Hematopoietic multipotent progenitor cell treated with erythropoietin and hydrocortisone succinate and interleukin-3 and kit ligand, for 6 days (in vitro differentiated cells): ENCODE measurements around the gene TRPC4AP.
"Not testable (repeated sequence)": the region's sequence is repeated elsewhere in the genome, so short reads cannot be mapped to it uniquely, and the experiment has no call there.

ENCODE experiments used
- DNase-seq: peaks from one replicate; pipeline ENCODE4 v3.0.0-alpha.2; 2015

TRPC4AP gene

GRCh38 chr20:35055445-35056276 lies 36.9 kb downstream of the TRPC4AP start:
- DNase-seq: peak; percentile 26

DNA sequence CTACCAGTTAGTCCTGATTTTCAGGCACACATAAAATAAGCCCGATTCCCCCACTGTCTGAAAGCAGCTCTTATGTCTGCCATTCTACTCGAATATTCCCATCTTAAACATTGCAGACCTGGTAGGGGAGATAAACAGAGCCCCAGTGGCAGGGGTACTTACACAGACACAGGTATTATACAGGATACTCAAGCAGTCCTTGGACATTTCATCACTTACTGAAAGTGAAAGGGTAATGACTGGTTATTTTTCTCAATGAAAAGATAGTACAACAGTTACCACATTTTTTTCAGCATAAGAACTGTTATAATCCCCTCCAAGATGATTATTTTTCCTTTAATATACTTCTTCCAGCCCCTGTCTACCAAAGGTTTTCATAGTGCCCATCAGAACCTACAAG lies 37.8 kb downstream of the TRPC4AP start:
- no peak for DNase-seq

DNA sequence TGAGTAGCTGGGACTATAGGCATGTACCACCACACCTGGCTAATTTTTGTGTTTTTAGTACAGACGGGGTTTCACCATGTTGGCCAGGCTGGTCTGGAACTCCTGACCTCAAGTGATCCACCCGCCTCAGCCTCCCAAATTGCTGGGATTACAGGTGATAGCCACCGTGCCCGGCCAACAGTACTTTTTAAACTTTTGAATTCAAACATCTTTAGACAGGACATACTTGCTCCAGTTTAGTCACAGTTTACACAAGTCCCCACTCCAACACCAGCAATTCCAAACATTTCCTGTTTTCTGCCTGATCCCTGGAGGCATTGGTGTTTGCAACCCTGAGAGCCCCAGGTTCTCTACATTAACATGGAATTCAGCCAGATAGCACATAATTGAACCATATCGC lies 40.0 kb downstream of the TRPC4AP start:
- not testable (repeated sequence) for DNase-seq

- no peak for DNase-seq
Observed at GRCh38 chr20:35049776-35050352, 42.7 kb downstream of the TRPC4AP start.

- no peak for DNase-seq
Observed at GRCh38 chr20:35048739-35049138, 43.9 kb downstream of the TRPC4AP start.

DNA sequence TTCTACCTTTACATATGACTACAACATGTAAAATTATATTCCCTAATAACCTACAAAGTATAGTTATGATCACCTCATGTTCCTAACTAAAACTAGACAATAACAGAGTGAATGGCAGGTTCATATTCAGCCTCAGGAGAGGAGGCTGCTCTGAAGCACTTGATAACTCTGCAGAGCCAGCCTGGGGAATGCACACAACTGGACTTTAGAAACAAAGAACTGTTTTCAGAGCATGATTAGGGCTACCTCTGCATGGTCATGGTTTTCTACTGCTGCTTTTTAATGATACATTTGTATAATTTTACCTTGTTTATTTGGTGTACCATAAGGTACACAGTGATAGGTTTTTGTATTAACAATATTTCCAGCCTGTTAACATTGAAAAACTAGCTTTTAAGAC lies 50.3 kb downstream of the TRPC4AP start:
- no peak for DNase-seq

GRCh38 chr20:35040646-35041045 lies 52.0 kb downstream of the TRPC4AP start:
- DNase-seq: no peak

DNA sequence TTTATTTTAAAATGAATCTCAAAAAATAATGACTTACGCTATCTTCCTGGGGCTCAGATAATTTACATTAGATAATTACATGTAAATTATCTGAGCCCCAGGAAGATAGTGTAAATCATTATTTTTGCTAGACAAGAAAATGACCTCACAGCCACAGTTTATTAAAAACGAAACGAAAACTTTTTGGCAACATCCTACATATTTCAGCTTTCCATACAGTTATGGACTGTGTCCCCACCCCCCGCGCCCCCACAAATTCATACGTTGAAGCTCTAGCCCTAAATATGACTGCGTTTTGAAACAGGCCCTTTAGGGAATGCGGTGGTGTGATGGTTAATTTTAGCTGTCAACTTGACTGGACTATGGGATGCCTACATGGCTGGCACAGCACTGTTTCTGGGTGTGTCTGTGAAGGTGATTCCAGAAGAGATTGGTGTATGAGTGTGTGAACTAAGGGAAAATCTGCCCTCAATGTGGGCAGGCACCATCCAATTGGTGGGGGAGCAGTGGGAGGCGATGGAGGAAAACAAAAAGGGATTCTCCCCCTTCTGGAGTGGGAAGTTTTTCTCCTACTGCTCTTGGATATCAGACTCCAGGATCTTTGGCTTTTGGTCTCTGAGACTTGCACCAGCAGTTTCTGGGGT lies 52.6 kb downstream of the TRPC4AP start:
- no peak for DNase-seq

GRCh38 chr20:35039146-35039545 lies 53.5 kb downstream of the TRPC4AP start:
- no peak for DNase-seq

DNA sequence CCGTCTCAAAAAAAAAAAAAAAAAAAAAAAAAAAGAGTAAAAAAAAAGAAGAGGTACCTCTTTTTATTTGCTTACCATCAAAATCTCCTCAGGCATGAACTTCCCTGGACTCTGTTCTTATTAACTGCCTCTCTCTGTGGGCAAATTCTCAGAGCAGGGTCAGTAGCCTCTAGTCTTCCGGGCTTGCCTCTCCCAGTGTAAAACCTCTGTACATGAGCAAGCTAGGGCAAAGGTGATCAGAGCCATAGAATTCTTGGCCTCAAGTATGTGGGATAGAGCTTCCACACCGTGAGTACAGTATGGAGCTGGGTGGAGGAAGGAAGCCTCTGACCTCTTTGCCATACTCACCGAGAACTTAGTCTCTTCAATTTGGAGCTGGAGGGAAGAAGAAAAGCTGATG lies 58.5 kb downstream of the TRPC4AP start:
- DNase-seq: no peak

DNA sequence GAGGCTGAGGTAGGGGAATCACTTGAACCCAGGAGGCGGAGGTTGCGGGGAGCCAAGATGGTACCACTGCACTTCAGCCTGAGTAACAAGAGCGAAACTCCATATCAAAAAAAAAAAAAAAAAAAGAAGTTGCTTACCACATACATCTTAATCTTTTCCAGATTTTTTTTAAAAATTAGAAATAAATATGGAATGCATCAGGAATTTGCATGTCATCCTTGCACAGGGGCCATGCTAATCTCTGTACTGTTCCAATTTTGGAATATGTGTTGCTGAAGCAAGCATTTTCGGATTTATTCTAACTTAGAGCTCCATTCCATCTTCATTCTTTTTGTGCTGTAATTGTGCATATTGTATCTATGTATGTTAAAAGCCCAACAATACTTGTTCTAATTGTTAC lies 62.5 kb downstream of the TRPC4AP start:
- DNase-seq: no peak

GRCh38 chr20:35027301-35027700 lies 65.3 kb downstream of the TRPC4AP start:
- peak; percentile 58 for DNase-seq

DNA sequence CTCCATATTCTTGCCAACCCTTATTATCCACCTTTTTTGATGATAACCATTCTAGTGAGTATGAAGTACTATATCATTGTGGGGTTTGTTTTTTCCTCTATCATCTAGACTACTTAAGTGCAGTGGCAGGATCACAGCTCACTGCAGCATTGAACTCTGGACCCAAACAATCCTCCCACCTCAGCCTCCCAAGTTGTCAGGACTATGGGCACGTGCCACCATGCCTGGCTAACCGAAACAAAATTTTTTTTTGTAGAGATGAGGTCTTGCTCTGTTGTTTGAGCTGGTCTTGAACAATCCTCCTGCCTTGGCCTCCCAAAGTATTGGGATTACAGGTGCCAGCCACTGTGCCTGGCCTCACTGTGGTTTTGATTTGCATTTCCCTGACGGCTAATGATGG lies 67.5 kb downstream of the TRPC4AP start:
- DNase-seq: no peak

DNA sequence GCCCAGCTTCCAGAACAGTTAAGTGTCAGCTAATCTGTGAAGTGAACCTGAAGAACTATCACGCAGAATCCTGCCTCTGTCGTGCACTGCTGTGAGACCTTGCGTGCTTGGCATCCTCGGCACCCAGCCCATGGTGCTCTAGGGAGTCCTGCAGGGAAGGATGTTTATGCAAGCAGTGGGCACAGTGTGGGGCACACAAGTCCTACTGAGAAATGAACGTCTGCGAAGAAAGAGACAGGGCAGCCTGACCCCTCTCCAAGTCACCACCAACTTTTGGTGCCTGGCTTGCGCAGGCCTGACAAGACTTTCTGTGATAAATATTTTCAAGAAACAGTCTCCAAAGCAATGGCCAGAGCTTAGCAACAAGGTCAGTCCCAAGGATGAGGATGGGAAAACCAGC lies 69.0 kb downstream of the TRPC4AP start:
- DNase-seq: no peak

DNA sequence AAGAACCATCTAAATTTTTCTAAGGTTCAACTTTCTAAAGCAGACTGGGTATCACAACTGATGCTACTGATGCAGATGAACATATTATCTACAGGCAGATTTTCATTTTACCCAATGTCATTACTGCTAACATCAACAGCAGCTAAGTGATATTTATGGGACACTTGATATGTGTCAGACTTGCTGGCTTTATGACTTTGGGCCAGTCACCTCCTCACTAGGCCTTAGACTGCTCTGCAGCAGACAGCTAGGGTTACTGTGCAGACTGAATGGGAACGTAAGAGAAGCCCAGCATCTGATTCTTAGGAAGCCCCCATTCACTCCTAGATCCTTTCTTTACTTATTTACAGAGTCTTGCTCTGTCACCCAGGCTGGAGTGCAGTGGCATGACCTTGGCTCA lies 70.8 kb downstream of the TRPC4AP start:
- no peak for DNase-seq

DNA sequence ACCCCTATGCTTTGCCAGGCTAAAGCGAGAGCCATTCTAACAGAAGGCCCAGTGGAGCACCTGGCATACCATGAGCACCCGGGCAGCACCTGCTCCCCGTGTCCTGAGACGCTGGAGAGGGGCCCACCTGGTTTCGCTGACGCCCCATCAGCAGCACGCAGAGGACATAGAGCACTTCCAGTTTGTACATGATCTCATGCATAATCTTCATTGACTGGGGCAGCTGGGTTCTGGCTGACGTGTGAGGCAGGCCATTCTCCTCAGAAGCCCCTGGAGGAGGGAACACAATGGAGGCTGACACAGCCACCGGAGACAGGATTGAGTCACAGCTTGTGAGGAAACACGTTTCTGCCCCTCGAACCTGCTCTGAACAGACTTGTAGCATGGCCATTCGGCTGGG lies 71.5 kb downstream of the TRPC4AP start:
- no peak for DNase-seq

- DNase-seq: no peak
Observed at GRCh38 chr20:35020108-35020928, 72.3 kb downstream of the TRPC4AP start.

GRCh38 chr20:35018590-35019371 lies 73.8 kb downstream of the TRPC4AP start:
- DNase-seq: peak; percentile 69

GRCh38 chr20:35017099-35017835 lies 75.3 kb downstream of the TRPC4AP start:
- DNase-seq: no peak

DNA sequence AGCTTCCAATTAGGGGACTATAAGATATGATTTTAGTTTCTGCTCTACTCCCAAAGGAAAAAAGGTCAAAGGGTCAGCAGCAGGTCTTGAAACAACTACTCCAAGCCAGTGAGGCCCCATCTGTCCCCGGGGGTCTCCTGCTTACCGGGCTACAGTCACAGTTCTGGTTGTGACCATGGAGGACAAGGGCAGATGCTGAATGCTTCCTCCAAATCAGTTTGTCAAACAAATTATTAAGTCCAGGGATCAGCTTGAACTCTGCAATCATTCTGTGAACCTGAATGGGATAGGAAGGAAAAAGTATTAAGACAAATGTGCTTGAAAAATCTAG lies 76.8 kb downstream of the TRPC4AP start:
- DNase-seq: no peak

DNA sequence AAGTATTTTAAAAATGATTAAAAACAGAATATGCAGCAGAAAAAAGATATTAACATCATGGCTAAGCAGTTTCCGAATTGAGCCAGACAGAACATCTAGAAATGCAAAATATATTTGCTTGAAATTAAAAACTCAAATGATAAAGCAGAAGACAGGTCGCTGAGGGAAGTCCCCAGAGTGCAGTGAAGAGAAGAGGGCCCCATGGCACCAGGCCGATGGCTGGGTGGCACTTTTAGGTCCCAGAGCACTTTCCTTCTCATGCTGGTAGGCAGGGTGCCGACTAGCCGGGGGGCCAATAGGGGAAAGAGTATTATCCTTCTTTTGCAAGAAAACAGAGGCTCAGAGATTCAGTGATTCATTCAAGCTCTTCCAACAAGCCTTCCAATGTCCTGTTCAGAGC lies 78.1 kb downstream of the TRPC4AP start:
- DNase-seq: no peak
